ENCODE measurements around the gene TSPAN9. TPM values are rescaled to one million over a fixed set of nuclear protein-coding genes. Genes with fewer than 3 reads are reported as not detected.

TSPAN9 gene
- polyA plus RNA-seq, 4 donors: 90.1 to 101 (median 97.8) TPM

GRCh38 chr12:3216726-3217682 is 139.8 kb downstream of the TSPAN9 start:
- no peak for DNase-seq (ENCODE audit: low read depth in 4 of 4, low spot score in 3 of 4)

GRCh38 chr12:3217683-3218079 is 140.5 kb downstream of the TSPAN9 start:
- no peak for DNase-seq (ENCODE audit: low read depth in 4 of 4, low spot score in 3 of 4)

DNA sequence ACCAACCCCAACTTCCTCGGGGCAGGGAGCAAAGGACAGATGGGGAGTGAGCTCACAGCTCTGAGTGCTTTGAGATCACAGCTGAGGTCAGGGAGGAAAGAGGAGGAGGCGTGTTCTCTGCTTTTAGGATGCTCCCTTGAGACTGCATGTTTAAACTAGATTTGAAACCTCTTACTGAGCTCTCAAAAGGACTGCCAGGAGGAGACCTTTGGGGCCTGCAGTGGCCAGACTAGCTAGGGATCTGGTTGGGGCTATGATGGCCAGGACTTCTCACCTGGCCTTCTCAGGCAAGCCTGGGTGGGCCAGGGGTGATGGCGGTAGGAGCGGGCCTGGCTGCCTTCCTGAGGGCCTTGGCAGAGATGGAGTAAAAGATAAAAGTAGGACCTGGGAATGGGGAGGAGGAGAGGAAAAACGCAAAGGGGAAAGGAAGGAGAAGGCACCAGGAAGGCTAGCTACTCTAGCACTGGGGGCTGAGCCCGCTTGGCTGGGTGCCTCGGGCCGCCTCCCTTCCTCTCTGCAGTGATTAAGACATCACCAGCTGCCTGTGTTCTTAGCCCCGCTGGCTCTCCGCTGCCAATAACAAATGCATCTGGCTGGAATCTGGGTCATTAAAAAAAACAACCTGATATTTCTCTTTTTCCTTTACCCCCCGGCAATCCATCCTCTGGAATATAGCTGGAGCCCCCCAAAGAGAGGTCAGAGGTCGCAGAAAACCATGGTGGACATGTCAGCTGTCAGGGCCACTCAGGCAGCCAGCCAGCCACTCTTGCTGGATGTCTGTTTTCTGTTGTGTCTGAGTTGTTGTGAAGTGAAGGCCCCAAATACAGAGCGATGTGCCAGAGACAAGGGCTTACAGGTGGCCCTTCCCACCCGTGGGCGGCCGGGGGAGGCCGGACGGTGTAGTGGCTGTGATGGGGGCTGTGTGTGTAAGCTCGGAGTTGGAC is 141.3 kb downstream of the TSPAN9 start:
- DNase-seq (ENCODE audit: low read depth in 4 of 4, low spot score in 3 of 4): no peak

- DNase-seq (ENCODE audit: low read depth in 4 of 4, low spot score in 3 of 4): no peak
Observed at GRCh38 chr12:3219233-3219632, 142.1 kb downstream of the TSPAN9 start.

DNA sequence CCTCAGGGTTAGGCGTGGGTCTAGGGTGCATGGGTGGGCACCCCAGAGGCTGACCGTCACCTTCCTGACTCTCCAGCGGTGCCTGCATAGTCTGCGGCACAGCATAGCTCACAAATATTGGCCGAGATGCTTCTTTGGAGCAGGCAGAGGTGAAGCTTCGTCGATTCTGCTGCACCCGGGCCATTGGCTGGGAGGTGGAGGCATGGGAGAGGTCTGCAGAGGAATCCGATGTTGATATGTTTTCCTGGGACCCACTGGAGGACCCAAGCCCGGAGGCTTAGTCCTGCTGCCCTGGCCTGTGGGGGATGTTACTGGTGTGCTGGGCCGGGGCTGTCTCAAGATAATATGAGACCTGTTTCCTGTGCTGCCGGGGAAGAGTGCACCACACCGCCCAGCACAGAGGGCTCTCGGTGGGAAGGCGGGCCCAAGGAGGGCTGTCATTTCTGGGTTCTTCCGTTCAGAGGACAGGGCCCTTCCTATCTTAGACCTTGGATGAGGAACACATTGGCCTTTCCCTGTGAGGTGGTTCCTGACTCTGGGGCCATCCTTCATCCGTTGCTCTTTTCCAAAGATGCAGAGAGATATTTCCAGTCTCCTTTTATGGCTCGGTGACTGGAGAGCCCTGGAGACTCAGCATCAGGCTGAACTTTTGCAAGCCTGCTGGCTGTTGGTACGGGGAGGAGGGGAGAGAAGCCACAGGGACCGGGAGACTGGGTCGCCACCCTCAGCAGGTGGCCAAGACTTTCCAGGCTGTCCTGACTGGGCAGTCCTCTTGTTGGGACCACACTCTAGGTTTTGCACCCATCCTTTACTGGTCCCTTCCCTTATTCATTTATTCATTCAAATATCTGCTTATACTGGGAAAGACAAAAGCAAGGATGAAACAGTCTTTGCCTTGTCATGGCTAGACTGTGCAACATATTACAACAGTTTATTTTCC is 143.5 kb downstream of the TSPAN9 start:
- DNase-seq (ENCODE audit: low read depth in 4 of 4, low spot score in 3 of 4): no peak

DNA sequence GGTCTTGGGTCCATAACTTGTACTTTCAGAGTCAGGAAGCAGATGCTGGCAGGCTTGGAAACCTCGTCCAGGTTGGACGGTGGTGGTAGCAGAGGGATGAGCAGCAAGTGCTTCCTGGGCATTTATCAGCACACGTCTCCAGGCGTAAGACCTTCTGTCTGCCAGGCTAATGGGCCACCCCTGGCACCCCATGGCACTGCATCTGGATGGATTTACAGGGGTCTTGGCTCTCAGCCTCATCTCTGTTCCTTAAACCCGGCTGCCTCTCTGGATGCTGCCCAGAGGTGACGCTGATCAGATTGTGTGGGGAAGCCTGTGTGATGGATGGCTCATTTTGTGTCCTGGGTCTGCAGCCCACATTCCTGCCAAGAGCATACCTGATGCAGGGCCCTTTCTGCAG is 145.1 kb downstream of the TSPAN9 start:
- no peak for DNase-seq (ENCODE audit: low read depth in 4 of 4, low spot score in 3 of 4)

- DNase-seq (ENCODE audit: low read depth in 4 of 4, low spot score in 3 of 4): no peak
Observed at GRCh38 chr12:3222979-3223378, 145.8 kb downstream of the TSPAN9 start.

DNA sequence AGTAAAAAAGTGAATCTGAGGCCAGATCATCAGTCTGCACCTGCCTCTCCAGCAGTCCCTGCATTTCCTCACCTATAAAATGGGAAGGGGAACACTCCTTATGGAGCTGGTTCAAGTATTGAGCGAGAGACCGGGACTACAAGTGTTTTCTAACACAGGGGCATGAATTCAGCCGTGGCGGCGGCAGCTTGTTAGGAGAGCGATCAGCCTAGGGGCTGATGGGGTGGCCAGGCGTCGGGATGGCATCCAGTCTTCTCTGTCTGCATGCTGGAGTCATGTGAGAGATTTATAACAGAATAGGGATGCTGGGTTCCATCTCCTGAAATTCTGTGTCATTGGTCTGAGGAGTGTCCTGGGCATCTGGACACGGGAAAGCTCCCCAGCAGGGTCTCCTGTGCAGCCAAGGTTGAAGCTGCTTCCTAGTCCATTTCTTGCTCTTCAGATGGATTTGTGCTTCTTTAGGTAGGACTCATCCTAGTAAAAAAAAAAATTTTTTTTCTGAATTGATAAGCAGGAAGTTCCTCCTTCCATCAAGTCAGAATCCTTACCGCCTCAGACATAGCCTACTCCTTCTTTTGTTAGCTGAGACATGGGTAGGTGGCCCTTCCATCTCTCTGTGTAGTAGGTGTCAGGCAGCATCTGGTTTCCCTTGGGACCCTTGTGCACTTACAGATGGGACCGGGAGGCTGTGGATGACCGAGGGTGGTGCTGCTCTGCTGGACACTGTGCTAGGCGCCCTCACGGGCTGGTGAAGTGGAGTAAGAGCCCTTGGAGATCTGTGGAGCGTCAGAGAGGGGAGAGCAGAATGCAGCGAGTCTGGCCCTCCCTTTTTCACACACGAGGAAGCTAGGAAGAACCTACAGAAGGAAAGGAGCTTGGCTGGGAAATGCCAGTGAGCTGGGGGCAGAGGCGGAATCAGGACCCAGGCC is 146.7 kb downstream of the TSPAN9 start:
- DNase-seq (ENCODE audit: low read depth in 4 of 4, low spot score in 3 of 4): no peak

DNA sequence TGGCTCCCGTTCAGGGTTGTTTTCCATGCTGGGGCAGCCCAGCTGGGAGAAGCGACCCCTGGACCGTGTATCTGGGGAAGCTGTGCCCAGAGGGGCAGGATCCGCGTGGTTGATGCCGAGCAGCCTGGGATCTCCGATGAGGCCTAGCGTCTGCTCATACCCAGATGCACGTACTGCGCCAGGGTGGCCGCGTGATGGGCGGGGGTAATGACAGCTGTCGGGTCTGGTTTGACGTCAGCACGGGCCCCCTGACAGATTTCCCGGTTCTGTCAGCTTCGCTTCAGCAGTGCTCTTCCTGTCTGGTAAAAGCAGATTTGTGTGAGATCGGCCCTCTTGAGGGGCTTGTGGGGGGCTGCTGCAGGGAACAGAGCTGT is 147.3 kb downstream of the TSPAN9 start:
- no peak for DNase-seq (ENCODE audit: low read depth in 4 of 4, low spot score in 3 of 4)

DNA sequence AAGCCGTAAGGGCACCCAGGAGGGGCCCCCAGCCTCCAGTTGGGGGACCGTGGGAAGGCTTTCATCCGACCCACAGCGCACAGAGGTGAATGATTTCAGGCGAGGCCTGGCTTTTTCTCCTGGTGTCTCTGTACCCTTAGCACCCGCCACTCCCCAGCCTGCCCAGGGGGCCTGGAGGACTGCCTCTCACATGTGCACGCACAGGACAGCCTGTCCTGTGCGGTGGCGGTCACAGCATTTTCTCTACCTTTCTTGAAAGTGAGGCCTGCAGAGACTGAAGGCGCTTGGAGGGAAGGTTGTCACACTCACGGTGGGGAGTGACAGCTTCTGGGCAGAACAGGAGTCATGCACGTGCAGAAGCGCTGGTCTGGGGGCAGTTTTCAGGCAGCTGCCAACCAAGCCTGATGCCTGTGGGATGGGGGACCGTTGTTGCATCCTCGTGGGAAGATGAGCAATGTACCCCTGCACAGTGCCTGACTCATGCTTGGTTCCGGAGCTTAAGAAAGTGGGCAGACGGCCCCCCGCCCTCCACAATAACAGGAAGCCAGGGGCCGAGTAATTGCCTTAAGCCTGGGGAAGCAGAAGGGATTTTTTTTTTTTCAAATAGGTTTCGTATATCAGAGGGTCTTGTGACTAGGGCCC is 148.1 kb downstream of the TSPAN9 start:
- no peak for DNase-seq (ENCODE audit: low read depth in 4 of 4, low spot score in 3 of 4)

DNA sequence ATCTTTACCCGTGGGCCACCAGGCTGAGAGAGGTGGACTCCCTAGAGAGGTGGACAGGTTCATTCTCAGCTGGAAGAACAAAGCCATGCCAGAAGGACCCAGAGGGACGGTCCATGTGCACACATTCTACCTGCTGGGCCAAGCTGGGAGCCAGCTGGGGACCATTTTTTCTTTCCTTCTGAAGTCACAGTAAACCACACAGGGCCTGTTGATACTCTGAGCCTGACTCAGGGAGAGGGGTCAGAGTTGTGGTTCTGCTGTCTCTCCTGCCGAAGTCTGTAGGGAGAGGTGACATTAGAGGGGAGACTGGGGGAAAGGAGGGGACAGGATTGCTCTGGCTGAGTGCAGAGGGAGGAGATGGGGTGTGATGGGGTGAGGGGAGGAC is 148.6 kb downstream of the TSPAN9 start:
- DNase-seq (ENCODE audit: low read depth in 4 of 4, low spot score in 3 of 4): no peak

GRCh38 chr12:3226264-3226663 is 149.1 kb downstream of the TSPAN9 start:
- no peak for DNase-seq (ENCODE audit: low read depth in 4 of 4, low spot score in 3 of 4)

- DNase-seq (ENCODE audit: low read depth in 4 of 4, low spot score in 3 of 4): no peak
Observed at GRCh38 chr12:3227076-3227975, 150.1 kb downstream of the TSPAN9 start.

DNA sequence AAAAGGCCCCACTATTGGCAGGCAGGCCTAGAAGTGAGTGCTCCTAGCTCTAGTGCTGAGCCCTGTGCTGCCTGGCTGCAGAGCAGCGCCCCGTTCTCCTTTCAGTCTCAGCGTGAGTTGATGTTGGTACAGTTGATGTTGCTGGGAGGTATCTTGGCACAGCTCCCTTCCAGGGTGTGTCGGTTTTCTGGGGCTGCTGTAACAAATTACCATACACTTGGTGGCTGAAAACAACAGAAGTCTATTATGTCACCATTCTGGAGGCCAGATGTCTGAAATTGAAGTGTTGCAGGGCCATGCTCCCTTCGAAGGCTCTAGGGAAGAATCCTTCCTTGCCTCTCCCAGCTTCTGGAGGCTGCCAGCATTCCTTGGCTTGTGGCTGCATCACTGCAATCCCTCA is 151.4 kb downstream of the TSPAN9 start:
- no peak for DNase-seq (ENCODE audit: low read depth in 4 of 4, low spot score in 3 of 4)

GRCh38 chr12:3229577-3229976 is 152.4 kb downstream of the TSPAN9 start:
- DNase-seq (ENCODE audit: low read depth in 4 of 4, low spot score in 3 of 4): no peak

DNA sequence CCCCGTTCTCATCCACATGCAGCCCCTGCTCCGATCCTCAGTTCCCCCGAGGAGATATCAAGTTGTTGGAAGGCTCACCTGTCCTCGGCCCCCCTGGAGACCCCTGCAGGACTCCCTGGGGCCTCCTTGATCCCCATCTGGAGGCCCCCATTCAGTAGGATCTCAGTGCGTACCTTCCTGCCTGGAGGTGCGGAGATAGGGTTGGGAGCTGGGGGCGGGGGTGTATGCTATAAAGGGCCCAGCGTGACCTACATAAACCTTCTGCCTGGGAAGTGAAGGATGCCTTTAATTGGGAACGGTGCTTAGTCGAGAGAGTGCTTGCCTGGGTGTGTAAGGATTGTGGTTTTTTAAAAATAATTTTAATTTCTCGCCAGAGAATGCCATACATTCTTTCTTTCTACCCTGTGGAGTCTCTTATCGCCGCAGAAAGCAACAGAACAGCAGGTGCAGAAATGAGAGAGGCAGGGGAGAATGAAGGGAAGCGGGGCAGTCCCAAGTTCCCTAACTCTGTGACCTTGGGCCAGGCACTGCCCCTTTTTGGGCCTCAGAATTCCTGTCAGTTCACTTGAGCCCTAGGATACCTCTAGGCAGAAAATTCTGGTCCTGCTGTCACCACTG is 153.7 kb downstream of the TSPAN9 start:
- DNase-seq (ENCODE audit: low read depth in 4 of 4, low spot score in 3 of 4): no peak

- no peak for DNase-seq (ENCODE audit: low read depth in 4 of 4, low spot score in 3 of 4)
Observed at GRCh38 chr12:3231399-3231876, 154.3 kb downstream of the TSPAN9 start.

Measured in right renal pelvis (tissue), 4 donors.